ENCODE results near the gene OTOG.

The OTOG gene

DNA sequence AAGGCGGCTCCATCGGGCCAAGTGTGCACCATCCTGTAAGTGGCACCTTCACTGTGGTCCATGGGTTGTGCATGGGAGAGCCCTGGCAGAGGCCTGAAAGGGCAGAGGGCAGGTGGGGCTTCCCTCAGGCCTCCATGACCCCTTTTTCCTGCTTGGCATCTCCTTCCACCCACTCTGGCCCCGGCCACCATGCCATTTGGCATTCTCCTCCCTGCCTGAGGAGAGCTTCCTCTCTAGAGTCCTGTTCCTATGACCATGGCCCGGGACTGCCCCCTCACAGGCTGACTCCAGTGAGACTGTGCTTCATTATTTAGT is 4.9 kb downstream of the OTOG start:
- H3K27me3 ChIP-seq (ENCODE audit: control insufficient read depth, insufficient read depth, low read length): peaks cover 10% of the 10 kb centered on the region
- no peaks in the 10 kb centered on the region for H3K9me3 ChIP-seq (ENCODE audit: control insufficient read depth, insufficient read depth, low read depth, low read length)
- H3K9ac ChIP-seq (ENCODE audit: low read length): no peak overlapping the region
- no peaks in the 10 kb centered on the region for H3K36me3 ChIP-seq (ENCODE audit: control insufficient read depth, insufficient read depth, low read length)
- no peak overlapping the region for H3K4me3 ChIP-seq (ENCODE audit: low read depth, low read length)
- H3K27ac ChIP-seq (ENCODE audit: low read depth, low read length): no peak overlapping the region
- H3K4me1 ChIP-seq (ENCODE audit: control insufficient read depth, insufficient read depth, low read length): peaks cover 11% of the 10 kb centered on the region

- no peak overlapping the region for H3K9ac ChIP-seq (ENCODE audit: low read length)
- no peaks in the 10 kb centered on the region for H3K9me3 ChIP-seq (ENCODE audit: control insufficient read depth, insufficient read depth, low read depth, low read length)
- no peak overlapping the region for H3K4me3 ChIP-seq (ENCODE audit: low read depth, low read length)
- H3K27me3 ChIP-seq (ENCODE audit: control insufficient read depth, insufficient read depth, low read length): peaks cover 5% of the 10 kb centered on the region
- H3K27ac ChIP-seq (ENCODE audit: low read depth, low read length): no peak overlapping the region
- peaks cover 6% of the 10 kb centered on the region for H3K4me1 ChIP-seq (ENCODE audit: control insufficient read depth, insufficient read depth, low read length)
- no peaks in the 10 kb centered on the region for H3K36me3 ChIP-seq (ENCODE audit: control insufficient read depth, insufficient read depth, low read length)
Observed at GRCh38 chr11:17552392-17553248, 5.6 kb downstream of the OTOG start.

GRCh38 chr11:17553249-17553546 is 6.1 kb downstream of the OTOG start:
- no peaks in the 10 kb centered on the region for H3K36me3 ChIP-seq (ENCODE audit: control insufficient read depth, insufficient read depth, low read length)
- H3K27me3 ChIP-seq (ENCODE audit: control insufficient read depth, insufficient read depth, low read length): no peaks in the 10 kb centered on the region; the same call in 1 of the 2 replicates
- no peak overlapping the region for H3K27ac ChIP-seq (ENCODE audit: low read depth, low read length)
- H3K4me3 ChIP-seq (ENCODE audit: low read depth, low read length): no peak overlapping the region
- H3K9ac ChIP-seq (ENCODE audit: low read length): no peak overlapping the region
- H3K4me1 ChIP-seq (ENCODE audit: control insufficient read depth, insufficient read depth, low read length): peaks cover 1% of the 10 kb centered on the region; the same call in 1 of the 2 replicates
- no peaks in the 10 kb centered on the region for H3K9me3 ChIP-seq (ENCODE audit: control insufficient read depth, insufficient read depth, low read depth, low read length)

- Histone ChIP-seq H3K27ac (ENCODE audit: low read depth, low read length) (no peak overlapping the region), H3K4me3 (ENCODE audit: low read depth, low read length) (no peak overlapping the region), H3K4me1 (ENCODE audit: control insufficient read depth, insufficient read depth, low read length) (no peaks in the 10 kb centered on the region; the same call in 1 of the 2 replicates), H3K9ac (ENCODE audit: low read length) (no peak overlapping the region), H3K27me3 (ENCODE audit: control insufficient read depth, insufficient read depth, low read length) (no peaks in the 10 kb centered on the region; the same call in 1 of the 2 replicates), H3K9me3 (ENCODE audit: control insufficient read depth, insufficient read depth, low read depth, low read length) (no peaks in the 10 kb centered on the region), H3K36me3 (ENCODE audit: control insufficient read depth, insufficient read depth, low read length) (no peaks in the 10 kb centered on the region)
Observed at GRCh38 chr11:17554487-17554886, 7.4 kb downstream of the OTOG start.

DNA sequence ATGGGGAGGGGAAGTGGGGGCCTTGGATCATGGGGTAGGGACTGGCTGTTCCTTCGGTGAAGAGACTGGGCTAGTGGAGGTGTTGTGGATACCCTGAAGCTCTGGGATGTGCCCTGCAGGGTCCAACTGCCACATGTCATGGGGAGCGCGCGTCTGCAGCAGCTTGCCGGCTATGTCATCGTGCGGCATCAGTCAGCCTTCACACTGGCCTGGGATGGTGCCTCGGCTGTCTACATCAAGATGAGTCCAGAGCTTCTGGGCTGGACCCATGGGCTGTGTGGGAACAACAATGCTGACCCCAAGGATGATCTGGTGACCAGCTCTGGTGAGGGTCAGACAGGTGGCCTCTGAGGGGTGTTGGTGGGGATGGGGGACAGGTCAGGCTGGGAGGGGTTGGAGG is 9.9 kb downstream of the OTOG start:
- no peak overlapping the region for H3K27ac ChIP-seq (ENCODE audit: low read depth, low read length)
- H3K27me3 ChIP-seq (ENCODE audit: control insufficient read depth, insufficient read depth, low read length): no peaks in the 10 kb centered on the region; the same call in 1 of the 2 replicates
- no peaks in the 10 kb centered on the region for H3K9me3 ChIP-seq (ENCODE audit: control insufficient read depth, insufficient read depth, low read depth, low read length)

GRCh38 chr11:17558025-17558780 is 11.1 kb downstream of the OTOG start:
- Histone ChIP-seq H3K4me1 (ENCODE audit: control insufficient read depth, insufficient read depth, low read length) (no peaks in the 10 kb centered on the region), H3K27me3 (ENCODE audit: control insufficient read depth, insufficient read depth, low read length) (no peaks in the 10 kb centered on the region; the same call in 1 of the 2 replicates), H3K9ac (ENCODE audit: low read length) (no peak overlapping the region), H3K27ac (ENCODE audit: low read depth, low read length) (no peak overlapping the region), H3K9me3 (ENCODE audit: control insufficient read depth, insufficient read depth, low read depth, low read length) (no peaks in the 10 kb centered on the region), H3K4me3 (ENCODE audit: low read depth, low read length) (no peak overlapping the region), H3K36me3 (ENCODE audit: control insufficient read depth, insufficient read depth, low read length) (no peaks in the 10 kb centered on the region)

More for the DNA sequence above, 9.9 kb downstream of the OTOG start:
- Histone ChIP-seq H3K36me3 (ENCODE audit: control insufficient read depth, insufficient read depth, low read length) (no peaks in the 10 kb centered on the region), H3K4me1 (ENCODE audit: control insufficient read depth, insufficient read depth, low read length) (no peaks in the 10 kb centered on the region), H3K9ac (ENCODE audit: low read length) (no peak overlapping the region), H3K4me3 (ENCODE audit: low read depth, low read length) (no peak overlapping the region)

- no peak overlapping the region for H3K4me3 ChIP-seq (ENCODE audit: low read depth, low read length)
- no peaks in the 10 kb centered on the region for H3K4me1 ChIP-seq (ENCODE audit: control insufficient read depth, insufficient read depth, low read length)
- no peak overlapping the region for H3K27ac ChIP-seq (ENCODE audit: low read depth, low read length)
- H3K9me3 ChIP-seq (ENCODE audit: control insufficient read depth, insufficient read depth, low read depth, low read length): no peaks in the 10 kb centered on the region
- H3K27me3 ChIP-seq (ENCODE audit: control insufficient read depth, insufficient read depth, low read length): no peaks in the 10 kb centered on the region; the same call in 1 of the 2 replicates
- H3K9ac ChIP-seq (ENCODE audit: low read length): no peak overlapping the region
- H3K36me3 ChIP-seq (ENCODE audit: control insufficient read depth, insufficient read depth, low read length): no peaks in the 10 kb centered on the region
Observed at GRCh38 chr11:17558916-17559315, 11.9 kb downstream of the OTOG start.

- Histone ChIP-seq H3K4me1 (ENCODE audit: control insufficient read depth, insufficient read depth, low read length) (no peaks in the 10 kb centered on the region), H3K9me3 (ENCODE audit: control insufficient read depth, insufficient read depth, low read depth, low read length) (no peaks in the 10 kb centered on the region), H3K36me3 (ENCODE audit: control insufficient read depth, insufficient read depth, low read length) (no peaks in the 10 kb centered on the region), H3K27me3 (ENCODE audit: control insufficient read depth, insufficient read depth, low read length) (no peaks in the 10 kb centered on the region; the same call in 1 of the 2 replicates), H3K4me3 (ENCODE audit: low read depth, low read length) (no peak overlapping the region), H3K9ac (ENCODE audit: low read length) (no peak overlapping the region), H3K27ac (ENCODE audit: low read depth, low read length) (no peak overlapping the region)
Observed at GRCh38 chr11:17559341-17560087, 12.5 kb downstream of the OTOG start.

DNA sequence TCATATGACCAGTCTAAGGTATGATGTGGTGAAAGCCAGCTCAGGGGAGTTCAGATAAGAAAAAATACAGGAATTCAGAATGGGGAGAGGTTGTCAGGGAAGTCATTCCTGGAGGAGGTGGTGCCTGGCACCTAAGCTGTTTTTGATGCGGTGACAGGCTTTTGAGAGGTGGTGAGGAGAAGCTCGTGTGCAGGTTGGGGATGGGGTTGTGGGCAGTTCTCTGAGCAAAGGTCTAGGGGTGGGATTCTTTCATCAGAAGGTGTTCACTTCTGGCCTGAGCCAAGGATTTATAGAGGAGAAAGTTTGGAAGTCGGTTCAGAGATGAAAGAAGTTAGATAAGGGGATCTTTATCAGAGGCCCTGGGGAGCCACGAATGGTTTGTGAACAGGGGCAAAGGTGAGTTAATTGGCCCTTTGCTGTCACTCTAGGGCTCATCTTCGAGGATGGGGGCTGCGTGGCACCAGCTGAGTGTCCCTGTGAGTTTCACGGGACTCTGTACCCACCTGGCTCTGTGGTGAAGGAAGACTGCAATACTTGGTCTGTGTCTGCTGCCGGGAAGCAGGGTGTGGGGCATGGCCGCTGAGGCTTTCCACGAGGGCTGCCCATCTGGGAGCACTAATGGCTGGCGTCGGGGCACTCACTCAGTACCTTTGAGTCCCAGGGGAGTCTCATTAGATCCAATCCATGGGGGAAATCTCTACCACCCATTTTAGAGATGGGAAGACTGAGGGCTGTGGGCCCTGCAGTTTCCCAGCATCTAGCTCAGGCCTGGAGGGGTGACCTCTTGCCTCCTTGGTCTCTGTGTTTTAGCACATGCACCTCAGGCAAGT is 13.4 kb downstream of the OTOG start:
- H3K27ac ChIP-seq (ENCODE audit: low read depth, low read length): no peak overlapping the region
- no peaks in the 10 kb centered on the region for H3K36me3 ChIP-seq (ENCODE audit: control insufficient read depth, insufficient read depth, low read length)
- no peaks in the 10 kb centered on the region for H3K4me1 ChIP-seq (ENCODE audit: control insufficient read depth, insufficient read depth, low read length)
- H3K9ac ChIP-seq (ENCODE audit: low read length): no peak overlapping the region
- no peaks in the 10 kb centered on the region; the same call in 1 of the 2 replicates for H3K27me3 ChIP-seq (ENCODE audit: control insufficient read depth, insufficient read depth, low read length)
- no peak overlapping the region for H3K4me3 ChIP-seq (ENCODE audit: low read depth, low read length)
- H3K9me3 ChIP-seq (ENCODE audit: control insufficient read depth, insufficient read depth, low read depth, low read length): no peaks in the 10 kb centered on the region

- Histone ChIP-seq H3K4me3 (ENCODE audit: low read depth, low read length) (no peak overlapping the region), H3K36me3 (ENCODE audit: control insufficient read depth, insufficient read depth, low read length) (no peaks in the 10 kb centered on the region), H3K4me1 (ENCODE audit: control insufficient read depth, insufficient read depth, low read length) (no peaks in the 10 kb centered on the region), H3K9ac (ENCODE audit: low read length) (no peak overlapping the region), H3K9me3 (ENCODE audit: control insufficient read depth, insufficient read depth, low read depth, low read length) (no peaks in the 10 kb centered on the region), H3K27ac (ENCODE audit: low read depth, low read length) (no peak overlapping the region), H3K27me3 (ENCODE audit: control insufficient read depth, insufficient read depth, low read length) (no peaks in the 10 kb centered on the region; the same call in 1 of the 2 replicates)
Observed at GRCh38 chr11:17561111-17561415, 14.0 kb downstream of the OTOG start.
